Fibroblast of lung (primary cell): ENCODE measurements around the gene SIDT2. TPM values are rescaled to one million over a fixed set of nuclear protein-coding genes. Genes with fewer than 3 reads are reported as not detected.

ENCODE experiments used
- DNase-seq, 2 donors: peaks; one replicate each; pipeline versions ENCODE4 v3.0.0 to v3.0.0-alpha.2; 2010; ENCODE audit warnings: low read depth in 2 of 2
- H2AFZ ChIP-seq: 2 replicates; pipeline ENCODE4 v1.5.1; 2012; ENCODE audit warnings: low read length, control low read depth, inconsistent platforms
- H3K27ac ChIP-seq: 2 replicates; pipeline ENCODE4 v1.5.1; 2011; ENCODE audit warnings: low read length, control low read depth; ENCODE audit not compliant: insufficient read depth
- H3K27me3 ChIP-seq: 2 replicates; pipeline ENCODE4 v1.5.1; 2011; ENCODE audit warnings: mild to moderate bottlenecking, low read length; ENCODE audit not compliant: control insufficient read depth, insufficient read depth
- H3K36me3 ChIP-seq: 2 replicates; pipeline ENCODE4 v1.5.1; 2011; ENCODE audit warnings: low read length; ENCODE audit not compliant: control insufficient read depth, insufficient read depth
- H3K4me1 ChIP-seq: 2 replicates; pipeline ENCODE4 v1.5.1; 2011; ENCODE audit warnings: low read length; ENCODE audit not compliant: control insufficient read depth, insufficient read depth; ENCODE audit errors: extremely low read depth
- H3K4me2 ChIP-seq: 2 replicates; pipeline ENCODE4 v1.5.1; 2011; ENCODE audit warnings: low read length, control low read depth; ENCODE audit not compliant: insufficient read depth; ENCODE audit errors: extremely low read depth
- H3K4me3 ChIP-seq, 4 experiments: fragments of 200-600 bp in 1 of 4; sonication (generic) in 1 of 4; replicated peaks in 1 of 4; 2 replicates each; pipeline ENCODE4 v1.5.1; 2011 to 2016; ENCODE audit warnings: low read length in 4 of 4, low read depth in 3 of 4, mild to moderate bottlenecking in 3 of 4, control low read depth in 2 of 4, inconsistent platforms in 1 of 4, mixed read lengths in 1 of 4; ENCODE audit not compliant: insufficient read depth in 1 of 4; ENCODE audit errors: control extremely low read depth in 1 of 4
- H3K79me2 ChIP-seq: 2 replicates; pipeline ENCODE4 v1.5.1; 2012; ENCODE audit warnings: mild to moderate bottlenecking, low read length, inconsistent platforms; ENCODE audit not compliant: control insufficient read depth, insufficient read depth
- H3K9ac ChIP-seq: 2 replicates; pipeline ENCODE4 v1.5.1; 2011; ENCODE audit warnings: mild to moderate bottlenecking, low read length, control low read depth; ENCODE audit not compliant: insufficient read depth
- H3K9me3 ChIP-seq: 2 replicates; pipeline ENCODE4 v1.5.1; 2012; ENCODE audit warnings: low read depth, low read length; ENCODE audit not compliant: control insufficient read depth, insufficient read depth
- H4K20me1 ChIP-seq: 2 replicates; pipeline ENCODE4 v1.5.1; 2011; ENCODE audit warnings: low read length; ENCODE audit not compliant: control insufficient read depth, insufficient read depth; ENCODE audit errors: extremely low read depth
- CTCF ChIP-seq, 2 donors: IDR thresholded peaks in 1 of 2; conservative IDR thresholded peaks in 1 of 2; 1 replicate in 1 of 2; 2 replicates in 1 of 2; pipeline ENCODE4 v1.5.1; 2011 to 2012; ENCODE audit warnings: low read length in 2 of 2, control low read depth in 1 of 2, inconsistent platforms in 1 of 2, low read depth in 1 of 2, mild to moderate bottlenecking in 1 of 2
- EZH2 ChIP-seq: IDR thresholded peaks from 2 replicates; pipeline ENCODE4 v1.5.1; 2012; ENCODE audit warnings: low read length, control low read depth, mild to moderate bottlenecking; ENCODE audit errors: missing control alignments
- polyA plus RNA-seq, 2 donors: library from polyadenylated mRNA; depleted of rRNA in 1 of 2; stranded (reverse) in 1 of 2; unstranded in 1 of 2; fragments of >200 nt; gene quantifications; 2 replicates each; pipeline ENCODE4 v1.2.1, GENCODE V29; 2011 to 2012; ENCODE audit warnings: missing spikeins in 1 of 2
- total RNA-seq: library from RNA; depleted of rRNA; stranded (reverse); fragments of >200 nt; gene quantifications from 2 replicates; pipeline ENCODE4 v1.2.1, GENCODE V29; 2014

Gene SIDT2
- total and polyA plus RNA-seq, 2 donors (not counting 1 experiment from before 2014, with no cell fraction given) = 23.5 to 27.2 TPM

- no peak for DNase-seq
- H3K4me3 ChIP-seq = no peak overlapping the region
- H3K36me3 ChIP-seq = peaks cover 4% of the 10 kb centered on the region
- H3K79me2 ChIP-seq = peaks cover 6% of the 10 kb centered on the region
- peaks cover 12% of the 10 kb centered on the region for H3K4me1 ChIP-seq
- H3K27ac ChIP-seq = peak overlapping the region; percentile 27
- H4K20me1 ChIP-seq = no peaks in the 10 kb centered on the region
- H3K9me3 ChIP-seq = no peaks in the 10 kb centered on the region
- H3K27me3 ChIP-seq = no peaks in the 10 kb centered on the region
- H2AFZ ChIP-seq = no peak overlapping the region
- TF ChIP-seq CTCF (conservative IDR thresholded peaks at IDR 0.05 in 1 of 2, IDR thresholded peaks at IDR 0.05 in 1 of 2; ENCODE audit: low read depth in 1 of 2, low read length in 2 of 2) (no peak), EZH2 (no peak)
- no peak overlapping the region for H3K9ac ChIP-seq
- no peak overlapping the region for H3K4me2 ChIP-seq
Observed at GRCh38 chr11:117238221-117238620, 59.7 kb downstream of the SIDT2 start.

- Histone ChIP-seq H3K79me2 (peaks cover 1% of the 10 kb centered on the region), H3K36me3 (peaks cover 4% of the 10 kb centered on the region), H3K4me2 (peak overlapping the region; percentile 8), H4K20me1 (no peaks in the 10 kb centered on the region), H2AFZ (no peak overlapping the region), H3K4me3 (no peak overlapping the region), H3K4me1 (peaks cover 10% of the 10 kb centered on the region), H3K9ac (no peak overlapping the region), H3K27me3 (no peaks in the 10 kb centered on the region), H3K27ac (peak overlapping the region; percentile 27), H3K9me3 (no peaks in the 10 kb centered on the region)
- DNase-seq = peak; percentile 85 to 96
- no peak for TF ChIP-seq EZH2
- TF ChIP-seq CTCF (conservative IDR thresholded peaks at IDR 0.05 in 1 of 2, IDR thresholded peaks at IDR 0.05 in 1 of 2; ENCODE audit: low read depth in 1 of 2, low read length in 2 of 2) = peak; percentile 37 to 66
Observed at GRCh38 chr11:117239295-117239694, 60.8 kb downstream of the SIDT2 start.

Other genes with a start within 250 kb of the SIDT2 start
- gene SIK3, start 80.3 kb upstream of the SIDT2 start, total RNA-seq = 11.8 and 22.8 TPM in 2 replicates
- 7.1 and 9.7 TPM in 2 replicates for gene SIK3, start 80.3 kb upstream of the SIDT2 start, polyA plus RNA-seq
- 110 and 112 TPM in 2 replicates for gene PAFAH1B2, start 34.5 kb upstream of the SIDT2 start, total RNA-seq
- gene PAFAH1B2, start 34.5 kb upstream of the SIDT2 start, polyA plus RNA-seq = 56.2 and 70.8 TPM in 2 replicates
- gene TAGLN, start 20.6 kb downstream of the SIDT2 start, total RNA-seq = 608 and 824 TPM in 2 replicates
- gene TAGLN, start 20.6 kb downstream of the SIDT2 start, polyA plus RNA-seq = 1,148 and 4,435 TPM in 2 replicates
- gene PCSK7, start 53.3 kb downstream of the SIDT2 start, total RNA-seq = 26.5 and 38.3 TPM in 2 replicates
- gene PCSK7, start 53.3 kb downstream of the SIDT2 start, polyA plus RNA-seq = 26.8 and 28.2 TPM in 2 replicates
- gene RNF214, start 53.9 kb downstream of the SIDT2 start, total RNA-seq = 11.3 and 13.4 TPM in 2 replicates
- gene RNF214, start 53.9 kb downstream of the SIDT2 start, polyA plus RNA-seq = 12.1 and 12.9 TPM in 2 replicates
- gene BACE1-AS, start 112.6 kb downstream of the SIDT2 start, total RNA-seq = 2.8 and 4.5 TPM in 2 replicates
- 3.9 and 4.2 TPM in 2 replicates for gene BACE1-AS, start 112.6 kb downstream of the SIDT2 start, polyA plus RNA-seq
- gene BACE1, start 137.5 kb downstream of the SIDT2 start, total RNA-seq = 17.7 and 23.1 TPM in 2 replicates
- 58.1 and 62.7 TPM in 2 replicates for gene BACE1, start 137.5 kb downstream of the SIDT2 start, polyA plus RNA-seq
- 29.0 and 33.5 TPM in 2 replicates for gene CEP164, start 149.1 kb downstream of the SIDT2 start, total RNA-seq
- 16.1 and 20.6 TPM in 2 replicates for gene CEP164, start 149.1 kb downstream of the SIDT2 start, polyA plus RNA-seq